Measurements from ENCODE around the gene RRM2.

Gene RRM2

DNA sequence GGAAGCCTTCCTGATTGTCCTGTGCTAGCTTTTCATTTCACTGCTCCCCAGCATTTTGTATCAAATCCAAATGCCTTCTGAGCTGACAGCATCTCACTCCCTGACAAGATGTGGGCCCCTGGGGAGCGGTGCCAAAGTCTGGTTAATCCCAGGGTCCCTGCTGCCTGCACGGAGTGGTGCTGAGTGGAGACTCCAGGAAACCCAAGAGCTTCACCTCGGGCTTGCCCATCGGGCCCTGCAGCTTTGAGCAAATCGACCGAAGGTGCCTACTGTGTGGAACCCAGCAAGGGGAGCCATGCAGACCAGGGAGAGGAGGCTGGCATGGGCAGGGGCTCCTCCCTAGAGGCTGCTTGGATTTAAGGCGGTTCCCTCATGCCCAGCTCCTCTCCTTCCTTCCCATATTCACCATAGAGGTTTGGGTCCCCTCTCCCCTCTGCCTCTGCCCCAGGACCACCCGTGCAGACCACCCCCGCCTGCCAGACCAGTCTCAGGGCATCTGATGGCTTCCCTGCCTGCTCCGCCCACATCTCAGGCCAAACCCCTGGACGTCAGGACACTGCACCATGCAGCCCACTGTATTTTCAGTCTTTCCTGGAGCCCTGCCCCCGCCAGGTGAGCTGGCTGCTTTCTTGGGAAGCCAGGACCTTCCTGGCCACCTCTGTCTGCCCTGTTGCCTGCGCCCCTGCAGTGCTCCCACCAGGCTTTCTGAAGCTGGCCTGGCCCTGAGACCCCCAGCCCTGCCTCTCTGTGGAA, 37.8 kb downstream of the RRM2 start:
- no peak overlapping the region for H3K27ac ChIP-seq (ENCODE audit: low read depth, low read length)
- no peaks in the 10 kb centered on the region for H3K27me3 ChIP-seq (ENCODE audit: control insufficient read depth, insufficient read depth, low read length)
- H3K4me3 ChIP-seq (ENCODE audit: low read depth, low read length): no peak overlapping the region
- no peak overlapping the region for H3K9ac ChIP-seq (ENCODE audit: low read depth, low read length)
- H3K36me3 ChIP-seq (ENCODE audit: control insufficient read depth, insufficient read depth, low read length): peaks cover 5% of the 10 kb centered on the region; the same call in 1 of the 2 replicates
- H3K9me3 ChIP-seq (ENCODE audit: control insufficient read depth, insufficient read depth, low read length): no peaks in the 10 kb centered on the region
- H3K4me1 ChIP-seq (ENCODE audit: control insufficient read depth, insufficient read depth, low read length): no peaks in the 10 kb centered on the region

GRCh38 chr2:10161206-10161931, 38.8 kb downstream of the RRM2 start:
- H3K9ac ChIP-seq (ENCODE audit: low read depth, low read length): no peak overlapping the region
- H3K36me3 ChIP-seq (ENCODE audit: control insufficient read depth, insufficient read depth, low read length): no peaks in the 10 kb centered on the region
- no peaks in the 10 kb centered on the region for H3K27me3 ChIP-seq (ENCODE audit: control insufficient read depth, insufficient read depth, low read length)
- H3K9me3 ChIP-seq (ENCODE audit: control insufficient read depth, insufficient read depth, low read length): no peaks in the 10 kb centered on the region
- no peak overlapping the region for H3K4me3 ChIP-seq (ENCODE audit: low read depth, low read length)
- H3K27ac ChIP-seq (ENCODE audit: low read depth, low read length): no peak overlapping the region
- no peaks in the 10 kb centered on the region for H3K4me1 ChIP-seq (ENCODE audit: control insufficient read depth, insufficient read depth, low read length)

- H3K9me3 ChIP-seq (ENCODE audit: control insufficient read depth, insufficient read depth, low read length): no peaks in the 10 kb centered on the region
- H3K27me3 ChIP-seq (ENCODE audit: control insufficient read depth, insufficient read depth, low read length): no peaks in the 10 kb centered on the region
- H3K36me3 ChIP-seq (ENCODE audit: control insufficient read depth, insufficient read depth, low read length): no peaks in the 10 kb centered on the region
- no peak overlapping the region for H3K4me3 ChIP-seq (ENCODE audit: low read depth, low read length)
- no peak overlapping the region for H3K27ac ChIP-seq (ENCODE audit: low read depth, low read length)
- H3K9ac ChIP-seq (ENCODE audit: low read depth, low read length): no peak overlapping the region
- H3K4me1 ChIP-seq (ENCODE audit: control insufficient read depth, insufficient read depth, low read length): no peaks in the 10 kb centered on the region
These were observed 39.5 kb downstream of the RRM2 start for GRCh38 chr2:10161961-10162441.

DNA sequence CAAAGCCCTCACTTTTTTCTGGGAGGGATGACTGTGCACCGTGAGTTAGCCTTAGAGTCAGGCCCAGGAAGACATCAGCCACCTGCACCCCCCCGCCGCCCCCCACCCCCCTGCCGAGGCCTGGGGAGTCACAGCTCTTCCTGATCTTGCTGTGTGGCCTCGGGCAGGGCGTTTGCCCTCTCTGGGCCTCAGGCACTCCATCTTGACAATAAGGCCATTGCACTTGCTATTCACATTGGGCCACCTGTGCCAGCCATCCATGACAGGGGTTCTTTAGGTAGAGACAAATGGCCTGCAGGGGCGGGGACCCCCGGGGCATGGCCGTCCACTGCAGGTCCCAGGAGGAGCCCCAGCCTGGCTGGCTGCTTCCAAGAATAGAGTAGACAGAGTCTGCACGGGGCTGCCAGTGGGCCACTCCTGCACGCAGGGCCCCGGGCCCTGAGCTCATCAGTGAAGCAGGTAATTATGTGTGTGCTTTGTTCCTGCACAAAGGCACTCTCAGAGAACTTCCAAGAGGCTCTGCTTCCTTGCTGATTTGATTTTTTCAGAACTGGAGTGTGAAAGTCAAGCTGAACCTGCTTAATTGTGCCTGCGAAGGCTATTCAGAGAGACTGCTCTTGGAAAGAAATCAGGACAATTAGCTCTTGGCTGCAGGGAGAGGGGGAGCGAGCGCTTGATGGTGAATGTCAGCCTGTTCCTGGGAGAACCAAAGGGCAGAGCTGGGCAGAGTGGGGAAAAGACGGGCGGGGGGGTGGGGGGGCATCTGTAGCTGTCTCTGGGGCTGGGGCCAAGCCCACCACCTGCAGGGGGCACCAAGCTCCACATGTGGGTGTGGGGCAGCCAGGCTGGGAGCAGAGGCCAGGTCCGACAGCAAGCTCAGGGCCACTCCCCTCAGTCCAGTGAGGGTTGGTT, 40.3 kb downstream of the RRM2 start:
- no peaks in the 10 kb centered on the region for H3K9me3 ChIP-seq (ENCODE audit: control insufficient read depth, insufficient read depth, low read length)
- no peak overlapping the region for H3K27ac ChIP-seq (ENCODE audit: low read depth, low read length)
- H3K27me3 ChIP-seq (ENCODE audit: control insufficient read depth, insufficient read depth, low read length): no peaks in the 10 kb centered on the region
- H3K9ac ChIP-seq (ENCODE audit: low read depth, low read length): no peak overlapping the region; the same call in 1 of the 2 replicates
- H3K4me3 ChIP-seq (ENCODE audit: low read depth, low read length): no peak overlapping the region
- no peaks in the 10 kb centered on the region for H3K4me1 ChIP-seq (ENCODE audit: control insufficient read depth, insufficient read depth, low read length)
- H3K36me3 ChIP-seq (ENCODE audit: control insufficient read depth, insufficient read depth, low read length): no peaks in the 10 kb centered on the region

GRCh38 chr2:10163498-10164486, 41.3 kb downstream of the RRM2 start:
- Histone ChIP-seq H3K36me3 (ENCODE audit: control insufficient read depth, insufficient read depth, low read length) (no peaks in the 10 kb centered on the region), H3K4me1 (ENCODE audit: control insufficient read depth, insufficient read depth, low read length) (no peaks in the 10 kb centered on the region), H3K27me3 (ENCODE audit: control insufficient read depth, insufficient read depth, low read length) (no peaks in the 10 kb centered on the region), H3K9me3 (ENCODE audit: control insufficient read depth, insufficient read depth, low read length) (no peaks in the 10 kb centered on the region), H3K27ac (ENCODE audit: low read depth, low read length) (no peak overlapping the region), H3K4me3 (ENCODE audit: low read depth, low read length) (no peak overlapping the region), H3K9ac (ENCODE audit: low read depth, low read length) (no peak overlapping the region)

GRCh38 chr2:10164601-10165000, 42.1 kb downstream of the RRM2 start:
- no peak overlapping the region for H3K4me3 ChIP-seq (ENCODE audit: low read depth, low read length)
- H3K9me3 ChIP-seq (ENCODE audit: control insufficient read depth, insufficient read depth, low read length): no peaks in the 10 kb centered on the region
- no peaks in the 10 kb centered on the region for H3K36me3 ChIP-seq (ENCODE audit: control insufficient read depth, insufficient read depth, low read length)
- no peak overlapping the region for H3K9ac ChIP-seq (ENCODE audit: low read depth, low read length)
- H3K27me3 ChIP-seq (ENCODE audit: control insufficient read depth, insufficient read depth, low read length): no peaks in the 10 kb centered on the region
- H3K4me1 ChIP-seq (ENCODE audit: control insufficient read depth, insufficient read depth, low read length): no peaks in the 10 kb centered on the region
- H3K27ac ChIP-seq (ENCODE audit: low read depth, low read length): no peak overlapping the region

DNA sequence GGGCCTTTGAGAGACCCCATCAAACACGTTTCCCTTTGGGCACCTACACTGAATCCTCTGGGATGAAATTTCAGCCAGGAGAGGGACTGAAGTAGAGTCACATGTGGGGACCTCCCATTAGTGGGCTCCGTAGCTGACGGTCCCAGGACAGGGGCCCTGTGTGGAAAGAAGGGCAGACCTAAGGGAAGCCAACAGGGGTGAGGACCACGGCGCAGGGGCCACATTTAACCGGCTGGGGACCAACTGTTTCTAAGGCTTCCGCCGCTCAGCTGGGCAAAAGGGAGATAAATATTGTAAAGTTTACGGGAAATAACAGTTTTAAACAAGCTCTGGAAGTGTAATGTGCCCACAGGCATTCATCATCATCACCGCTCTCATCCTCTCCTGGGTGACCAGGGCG, 42.7 kb downstream of the RRM2 start:
- H3K4me1 ChIP-seq (ENCODE audit: control insufficient read depth, insufficient read depth, low read length): no peaks in the 10 kb centered on the region
- no peaks in the 10 kb centered on the region for H3K9me3 ChIP-seq (ENCODE audit: control insufficient read depth, insufficient read depth, low read length)
- no peak overlapping the region for H3K4me3 ChIP-seq (ENCODE audit: low read depth, low read length)
- H3K9ac ChIP-seq (ENCODE audit: low read depth, low read length): no peak overlapping the region
- no peak overlapping the region for H3K27ac ChIP-seq (ENCODE audit: low read depth, low read length)
- no peaks in the 10 kb centered on the region for H3K36me3 ChIP-seq (ENCODE audit: control insufficient read depth, insufficient read depth, low read length)
- no peaks in the 10 kb centered on the region for H3K27me3 ChIP-seq (ENCODE audit: control insufficient read depth, insufficient read depth, low read length)

DNA sequence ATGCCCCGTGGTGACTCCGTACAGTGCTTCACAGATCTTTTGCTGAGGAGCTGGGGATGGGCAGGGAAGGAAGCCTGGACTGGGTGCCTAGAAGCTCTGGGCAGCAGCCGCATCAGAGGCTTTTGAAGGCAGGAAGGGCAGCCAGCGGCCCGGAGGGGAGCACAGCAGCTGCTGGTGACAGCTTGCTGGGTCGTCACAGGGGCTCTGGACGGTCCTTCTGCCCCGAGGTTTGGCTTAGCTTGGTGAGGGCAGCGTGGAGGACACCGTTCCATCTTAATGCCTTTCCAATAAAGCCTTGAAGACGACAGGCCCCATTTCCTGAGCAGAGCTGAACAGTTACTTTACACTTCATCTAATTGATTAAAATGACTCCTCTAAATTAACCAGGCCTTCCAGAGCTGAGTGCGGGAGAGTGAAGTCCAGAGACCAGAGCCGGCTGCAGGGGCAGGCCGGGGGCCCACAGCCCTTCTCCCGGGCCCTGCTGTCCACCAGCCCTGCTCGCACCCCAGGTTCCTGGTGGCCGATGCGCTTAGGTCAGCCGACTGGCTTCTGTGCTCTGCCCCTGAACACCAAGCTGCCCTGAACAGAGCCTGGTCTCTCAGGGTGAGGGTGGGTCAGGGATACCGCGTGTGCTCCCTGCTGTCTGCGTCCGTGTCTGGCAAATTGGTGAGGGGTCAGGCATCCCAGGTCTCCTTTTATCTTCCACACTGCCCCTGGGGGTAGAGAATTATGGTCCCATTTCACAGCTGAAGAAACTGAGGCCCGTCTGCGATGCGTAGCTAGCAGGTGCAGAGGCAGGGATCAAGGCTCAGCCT, 43.5 kb downstream of the RRM2 start:
- H3K27ac ChIP-seq (ENCODE audit: low read depth, low read length): no peak overlapping the region
- H3K4me1 ChIP-seq (ENCODE audit: control insufficient read depth, insufficient read depth, low read length): no peaks in the 10 kb centered on the region
- H3K36me3 ChIP-seq (ENCODE audit: control insufficient read depth, insufficient read depth, low read length): no peaks in the 10 kb centered on the region; the same call in 1 of the 2 replicates
- H3K27me3 ChIP-seq (ENCODE audit: control insufficient read depth, insufficient read depth, low read length): no peaks in the 10 kb centered on the region
- H3K4me3 ChIP-seq (ENCODE audit: low read depth, low read length): no peak overlapping the region
- H3K9ac ChIP-seq (ENCODE audit: low read depth, low read length): no peak overlapping the region
- no peaks in the 10 kb centered on the region for H3K9me3 ChIP-seq (ENCODE audit: control insufficient read depth, insufficient read depth, low read length)

DNA sequence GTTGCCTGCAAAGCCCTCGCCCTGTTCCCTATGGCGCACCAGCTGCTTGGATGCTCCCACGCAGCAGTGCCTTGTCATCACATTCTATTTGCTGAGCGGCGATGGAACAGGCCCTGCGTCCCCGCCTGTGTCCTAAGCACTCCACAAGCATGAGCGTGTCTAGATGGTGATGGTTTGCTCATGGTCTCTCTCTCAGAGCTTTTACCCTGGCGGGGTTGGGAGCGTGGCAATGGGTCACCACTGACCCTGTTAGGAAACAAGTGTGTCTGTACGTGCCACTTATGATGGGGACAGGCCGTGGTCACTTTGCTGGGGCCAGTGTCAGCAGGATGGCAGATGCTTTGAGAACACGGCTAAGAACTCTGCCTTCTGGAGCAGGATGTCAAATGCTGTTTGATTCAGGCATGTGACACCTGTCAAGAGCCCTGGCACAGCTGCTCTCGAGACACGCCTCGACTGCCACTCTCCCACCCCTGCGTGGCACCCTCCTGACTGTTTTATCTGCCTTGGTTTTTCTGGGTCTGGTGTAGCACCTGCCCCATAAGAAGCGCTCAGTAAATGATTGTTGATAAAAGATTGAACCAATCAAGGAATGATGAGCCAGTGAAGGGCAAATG, 44.2 kb downstream of the RRM2 start:
- no peak overlapping the region for H3K9ac ChIP-seq (ENCODE audit: low read depth, low read length)
- H3K27me3 ChIP-seq (ENCODE audit: control insufficient read depth, insufficient read depth, low read length): no peaks in the 10 kb centered on the region
- H3K4me1 ChIP-seq (ENCODE audit: control insufficient read depth, insufficient read depth, low read length): no peaks in the 10 kb centered on the region
- no peaks in the 10 kb centered on the region for H3K9me3 ChIP-seq (ENCODE audit: control insufficient read depth, insufficient read depth, low read length)
- no peak overlapping the region for H3K4me3 ChIP-seq (ENCODE audit: low read depth, low read length)
- H3K27ac ChIP-seq (ENCODE audit: low read depth, low read length): no peak overlapping the region
- H3K36me3 ChIP-seq (ENCODE audit: control insufficient read depth, insufficient read depth, low read length): no peaks in the 10 kb centered on the region; the same call in 1 of the 2 replicates
